ENCODE data around the gene COPS9.

Gene COPS9

GRCh38 chr2:240136013-240136670 lies at the start of gene COPS9:
Gene COPS9, minus strand, starts transcription at chr2:240136305. Its CDS starts 21 bp downstream, at chr2:240136284.
- DNase-seq = no peak

GRCh38 chr2:240184656-240185055 lies 48.6 kb upstream of the COPS9 start:
- no peak for DNase-seq

- DNase-seq = no peak
Measured at GRCh38 chr2:240183875-240184590, 47.9 kb upstream of the COPS9 start.

GRCh38 chr2:240183006-240183874 lies 47.1 kb upstream of the COPS9 start:
- DNase-seq = peak; percentile 83

GRCh38 chr2:240182476-240182875 lies 46.4 kb upstream of the COPS9 start:
- DNase-seq = no peak

GRCh38 chr2:240182001-240182400 lies 45.9 kb upstream of the COPS9 start:
- peak; percentile 19 for DNase-seq

- no peak for DNase-seq
Measured at GRCh38 chr2:240179941-240180666, 44.0 kb upstream of the COPS9 start.

GRCh38 chr2:240179186-240179815 lies 43.2 kb upstream of the COPS9 start:
- no peak for DNase-seq

- peak; percentile 65 for DNase-seq
Measured at GRCh38 chr2:240178564-240178963, 42.5 kb upstream of the COPS9 start.

- no peak for DNase-seq
Measured at GRCh38 chr2:240174496-240174895, 38.4 kb upstream of the COPS9 start.

GRCh38 chr2:240172071-240172895 lies 36.2 kb upstream of the COPS9 start:
- DNase-seq = no peak

GRCh38 chr2:240170883-240171282 lies 34.8 kb upstream of the COPS9 start:
- no peak for DNase-seq

GRCh38 chr2:240170354-240170735 lies 34.2 kb upstream of the COPS9 start:
- DNase-seq = no peak

- DNase-seq = no peak
Measured at GRCh38 chr2:240169486-240170353, 33.6 kb upstream of the COPS9 start.

GRCh38 chr2:240168546-240169361 lies 32.6 kb upstream of the COPS9 start:
- no peak for DNase-seq

- no peak for DNase-seq
Measured at GRCh38 chr2:240168041-240168440, 31.9 kb upstream of the COPS9 start.

- no peak for DNase-seq
Measured at GRCh38 chr2:240167588-240167880, 31.4 kb upstream of the COPS9 start.

- no peak for DNase-seq
Measured at GRCh38 chr2:240166761-240167587, 30.9 kb upstream of the COPS9 start.

- DNase-seq = no peak
Measured at GRCh38 chr2:240166191-240166590, 30.1 kb upstream of the COPS9 start.
